Measurements from ENCODE around the gene SSH2. TPM values are rescaled to one million over a fixed set of nuclear protein-coding genes. Genes with fewer than 3 reads are reported as not detected.

The SSH2 gene
- total RNA-seq, 6 donors from 2014 or later, result 55.4 to 82.9 (median 67.8) TPM

GRCh38 chr17:29796652-29797051 is 133.4 kb downstream of the SSH2 start:
- Histone ChIP-seq H3K27ac (no peak overlapping the region), H3K36me3 (peaks cover 0 to 7% (median 0%) of the 10 kb centered on the region in 4 donors), H3K9me3 (no peaks in the 10 kb centered on the region), H3K27me3 (no peaks in the 10 kb centered on the region), H3K4me1 (no peaks in the 10 kb centered on the region), H3K4me3 (no peak overlapping the region)
- no peak for TF ChIP-seq POLR2AphosphoS5 (IDR thresholded peaks at IDR 0.05)
- TF ChIP-seq POLR2A (IDR thresholded peaks at IDR 0.05), result no peak
- no peak for TF ChIP-seq EP300 (IDR thresholded peaks at IDR 0.05)
- TF ChIP-seq, protein P1, sequence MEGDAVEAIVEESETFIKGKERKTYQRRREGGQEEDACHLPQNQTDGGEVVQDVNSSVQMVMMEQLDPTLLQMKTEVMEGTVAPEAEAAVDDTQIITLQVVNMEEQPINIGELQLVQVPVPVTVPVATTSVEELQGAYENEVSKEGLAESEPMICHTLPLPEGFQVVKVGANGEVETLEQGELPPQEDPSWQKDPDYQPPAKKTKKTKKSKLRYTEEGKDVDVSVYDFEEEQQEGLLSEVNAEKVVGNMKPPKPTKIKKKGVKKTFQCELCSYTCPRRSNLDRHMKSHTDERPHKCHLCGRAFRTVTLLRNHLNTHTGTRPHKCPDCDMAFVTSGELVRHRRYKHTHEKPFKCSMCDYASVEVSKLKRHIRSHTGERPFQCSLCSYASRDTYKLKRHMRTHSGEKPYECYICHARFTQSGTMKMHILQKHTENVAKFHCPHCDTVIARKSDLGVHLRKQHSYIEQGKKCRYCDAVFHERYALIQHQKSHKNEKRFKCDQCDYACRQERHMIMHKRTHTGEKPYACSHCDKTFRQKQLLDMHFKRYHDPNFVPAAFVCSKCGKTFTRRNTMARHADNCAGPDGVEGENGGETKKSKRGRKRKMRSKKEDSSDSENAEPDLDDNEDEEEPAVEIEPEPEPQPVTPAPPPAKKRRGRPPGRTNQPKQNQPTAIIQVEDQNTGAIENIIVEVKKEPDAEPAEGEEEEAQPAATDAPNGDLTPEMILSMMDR (IDR thresholded peaks at IDR 0.05), result no peak
- DNase-seq (no peak), ATAC-seq (ENCODE audit: low FRiP score in 2 of 2) (no peak)
- 92 to 98% methylated on average over 2 of the region's 2 CpGs for WGBS, 2 donors

DNA sequence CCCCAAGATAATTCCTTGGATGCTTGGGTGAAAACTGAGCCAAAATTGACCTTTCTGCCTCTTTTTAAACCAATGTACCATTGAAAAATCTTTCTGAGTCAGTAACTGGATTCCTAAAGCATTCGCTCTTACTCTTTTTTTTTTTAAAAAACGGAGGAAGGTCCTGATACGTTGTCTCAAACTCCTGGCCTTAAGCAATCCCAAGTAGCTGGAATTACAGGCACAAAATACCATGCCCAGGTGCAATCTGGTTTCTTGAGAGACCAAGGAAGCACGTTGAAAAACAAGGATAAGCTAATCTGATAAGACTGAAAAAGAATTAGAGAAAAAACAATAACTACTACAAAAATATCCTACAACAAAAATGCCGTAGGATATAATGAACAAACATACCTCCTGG is 136.5 kb downstream of the SSH2 start:
- H3K9me3 ChIP-seq, result no peaks in the 10 kb centered on the region
- TF ChIP-seq EP300 (IDR thresholded peaks at IDR 0.05), result no peak
- TF ChIP-seq POLR2A (IDR thresholded peaks at IDR 0.05), result no peak
- TF ChIP-seq POLR2AphosphoS5 (IDR thresholded peaks at IDR 0.05), result no peak
- TF ChIP-seq, protein P1 (IDR thresholded peaks at IDR 0.05), result no peak
- H3K36me3 ChIP-seq, result peaks cover 0 to 7% (median 0%) of the 10 kb centered on the region in 4 donors
- ATAC-seq (ENCODE audit: low FRiP score in 2 of 2) (no peak), DNase-seq (no peak)
- peaks cover 0 to 11% (median 4%) of the 10 kb centered on the region in 4 donors for H3K4me1 ChIP-seq
- no peak overlapping the region for H3K4me3 ChIP-seq
- no peak overlapping the region for H3K27ac ChIP-seq
- WGBS, 2 donors, result 75 to 85% methylated on average over 5 of the region's 5 CpGs
- no peaks in the 10 kb centered on the region for H3K27me3 ChIP-seq

- no peaks in the 10 kb centered on the region for H3K27me3 ChIP-seq
- 86 to 95% methylated on average over 3 of the region's 3 CpGs for WGBS, 2 donors
- H3K27ac ChIP-seq, result no peak overlapping the region
- H3K4me1 ChIP-seq, result peaks cover under 1 to 11% (median 4%) of the 10 kb centered on the region in 4 donors
- ATAC-seq (ENCODE audit: low FRiP score in 2 of 2) (no peak), DNase-seq (no peak)
- H3K4me3 ChIP-seq, result no peak overlapping the region
- peaks cover 0 to 7% (median 0%) of the 10 kb centered on the region in 4 donors for H3K36me3 ChIP-seq
- H3K9me3 ChIP-seq, result no peaks in the 10 kb centered on the region
- no peak for TF ChIP-seq EP300 (IDR thresholded peaks at IDR 0.05)
- TF ChIP-seq POLR2AphosphoS5 (IDR thresholded peaks at IDR 0.05), result no peak
Measured at GRCh38 chr17:29791336-29792080, 138.5 kb downstream of the SSH2 start.

DNA sequence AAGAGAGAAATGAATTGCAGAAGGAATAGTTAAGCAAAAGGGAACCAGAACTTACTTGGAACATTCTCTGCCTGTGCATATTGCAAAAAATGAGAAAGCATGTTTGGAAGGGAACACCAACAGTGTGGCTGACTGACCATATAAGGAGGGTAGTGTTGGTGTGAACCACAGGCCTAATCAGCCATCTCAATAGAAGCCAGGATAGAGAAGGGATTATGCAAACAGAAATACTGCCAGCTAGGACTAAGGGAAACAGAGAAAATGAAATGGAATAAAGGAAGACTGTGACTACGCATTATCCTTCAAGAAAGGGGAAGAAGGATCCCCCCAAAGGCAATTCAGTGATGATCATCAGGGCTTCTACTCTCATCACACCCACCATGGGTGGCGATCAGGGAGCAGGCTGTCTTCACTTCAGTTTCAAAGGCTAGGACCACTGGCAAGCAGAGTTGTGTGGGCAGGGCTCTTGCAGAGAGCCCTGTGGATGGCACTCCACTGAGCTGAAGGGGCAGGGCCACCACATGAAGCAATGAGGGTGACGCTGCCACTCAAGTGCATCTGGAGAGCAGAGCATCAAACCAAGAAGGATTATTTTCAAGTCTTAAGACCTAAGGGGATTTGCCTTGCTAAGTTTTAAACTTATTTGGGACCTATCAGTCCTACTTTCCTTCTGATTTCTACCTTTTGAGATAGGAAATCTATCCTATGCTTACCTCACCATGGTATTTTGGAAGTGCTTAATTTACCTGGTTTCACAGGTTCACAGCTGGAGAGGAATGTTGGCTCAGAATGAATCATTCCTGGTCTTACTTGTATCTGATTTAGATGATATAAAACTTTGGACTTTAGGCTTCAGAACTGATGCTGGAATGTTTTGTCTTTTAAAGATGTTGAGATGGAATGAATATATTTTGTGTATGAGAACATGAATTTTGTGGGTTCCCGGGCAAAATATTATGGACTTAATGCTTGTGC is 140.5 kb downstream of the SSH2 start:
- DNase-seq, result peak in 1 of 2 donors; percentile 66
- H3K9me3 ChIP-seq, result no peaks in the 10 kb centered on the region
- H3K36me3 ChIP-seq, result peaks cover 0 to 7% (median 0%) of the 10 kb centered on the region in 4 donors
- peak in 1 of 2 donors; percentile 74 for ATAC-seq (ENCODE audit: low FRiP score in 2 of 2)
- TF ChIP-seq POLR2A (IDR thresholded peaks at IDR 0.05), result no peak
- TF ChIP-seq, protein P1 (IDR thresholded peaks at IDR 0.05), result no peak
- TF ChIP-seq EP300 (IDR thresholded peaks at IDR 0.05), result no peak
- TF ChIP-seq POLR2AphosphoS5 (IDR thresholded peaks at IDR 0.05), result no peak
- peak overlapping the region in 2 of 4 donors; percentile 49 to 51 for H3K27ac ChIP-seq
- H3K27me3 ChIP-seq, result no peaks in the 10 kb centered on the region
- WGBS, 2 donors, result 82 to 83% methylated on average over 4 of the region's 4 CpGs
- H3K4me3 ChIP-seq, result no peak overlapping the region
- H3K4me1 ChIP-seq, result peaks cover 5 to 11% (median 7%) of the 10 kb centered on the region in 4 donors

DNA sequence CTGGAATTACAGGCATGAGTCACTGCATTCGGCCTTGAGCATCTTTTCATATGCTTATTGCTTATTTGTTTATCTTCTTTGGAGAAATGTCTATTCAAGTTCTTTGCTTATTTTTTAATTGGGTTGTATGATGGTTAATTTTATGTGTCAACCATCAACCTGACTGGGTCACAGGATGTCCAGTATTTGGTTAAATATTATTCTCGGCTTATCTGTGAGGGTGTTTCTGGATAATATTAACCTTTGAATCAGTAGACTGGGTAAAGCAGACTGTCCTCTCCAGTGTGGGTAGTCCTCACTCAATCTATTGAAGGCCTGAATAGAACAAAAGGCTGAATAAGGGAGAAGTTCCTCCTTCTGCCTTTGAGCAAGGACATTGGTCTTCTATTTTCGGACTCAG is 142.0 kb downstream of the SSH2 start:
- no peak for DNase-seq
- Histone ChIP-seq H3K9me3 (no peaks in the 10 kb centered on the region), H3K27ac (no peak overlapping the region), H3K4me3 (no peak overlapping the region), H3K27me3 (no peaks in the 10 kb centered on the region), H3K36me3 (peaks cover 0 to 3% (median 0%) of the 10 kb centered on the region in 4 donors), H3K4me1 (peaks cover 5 to 11% (median 7%) of the 10 kb centered on the region in 4 donors)
- 90 to 94% methylated on average over 3 of the region's 3 CpGs for WGBS, 2 donors
- TF ChIP-seq POLR2A (IDR thresholded peaks at IDR 0.05) (no peak), EP300 (IDR thresholded peaks at IDR 0.05) (no peak), POLR2AphosphoS5 (IDR thresholded peaks at IDR 0.05) (no peak)
- ATAC-seq (ENCODE audit: low FRiP score in 2 of 2), result no peak
